Fibroblast of lung (primary cell): ENCODE measurements around the gene BCAR3. TPM values are rescaled to one million over a fixed set of nuclear protein-coding genes. Genes with fewer than 3 reads are reported as not detected.

Experiments
- DNase-seq, 2 donors: peaks; one replicate each; pipeline versions ENCODE4 v3.0.0 to v3.0.0-alpha.2; 2010; ENCODE audit warnings: low read depth in 2 of 2
- H2AFZ ChIP-seq: 2 replicates; pipeline ENCODE4 v1.5.1; 2012; ENCODE audit warnings: low read length, control low read depth, inconsistent platforms
- H3K27ac ChIP-seq: 2 replicates; pipeline ENCODE4 v1.5.1; 2011; ENCODE audit warnings: low read length, control low read depth; ENCODE audit not compliant: insufficient read depth
- H3K27me3 ChIP-seq: 2 replicates; pipeline ENCODE4 v1.5.1; 2011; ENCODE audit warnings: mild to moderate bottlenecking, low read length; ENCODE audit not compliant: control insufficient read depth, insufficient read depth
- H3K36me3 ChIP-seq: 2 replicates; pipeline ENCODE4 v1.5.1; 2011; ENCODE audit warnings: low read length; ENCODE audit not compliant: control insufficient read depth, insufficient read depth
- H3K4me1 ChIP-seq: 2 replicates; pipeline ENCODE4 v1.5.1; 2011; ENCODE audit warnings: low read length; ENCODE audit not compliant: control insufficient read depth, insufficient read depth; ENCODE audit errors: extremely low read depth
- H3K4me2 ChIP-seq: 2 replicates; pipeline ENCODE4 v1.5.1; 2011; ENCODE audit warnings: low read length, control low read depth; ENCODE audit not compliant: insufficient read depth; ENCODE audit errors: extremely low read depth
- H3K4me3 ChIP-seq, 4 experiments: fragments of 200-600 bp in 1 of 4; sonication (generic) in 1 of 4; replicated peaks in 1 of 4; 2 replicates each; pipeline ENCODE4 v1.5.1; 2011 to 2016; ENCODE audit warnings: low read length in 4 of 4, low read depth in 3 of 4, mild to moderate bottlenecking in 3 of 4, control low read depth in 2 of 4, inconsistent platforms in 1 of 4, mixed read lengths in 1 of 4; ENCODE audit not compliant: insufficient read depth in 1 of 4; ENCODE audit errors: control extremely low read depth in 1 of 4
- H3K79me2 ChIP-seq: 2 replicates; pipeline ENCODE4 v1.5.1; 2012; ENCODE audit warnings: mild to moderate bottlenecking, low read length, inconsistent platforms; ENCODE audit not compliant: control insufficient read depth, insufficient read depth
- H3K9ac ChIP-seq: 2 replicates; pipeline ENCODE4 v1.5.1; 2011; ENCODE audit warnings: mild to moderate bottlenecking, low read length, control low read depth; ENCODE audit not compliant: insufficient read depth
- H3K9me3 ChIP-seq: 2 replicates; pipeline ENCODE4 v1.5.1; 2012; ENCODE audit warnings: low read depth, low read length; ENCODE audit not compliant: control insufficient read depth, insufficient read depth
- H4K20me1 ChIP-seq: 2 replicates; pipeline ENCODE4 v1.5.1; 2011; ENCODE audit warnings: low read length; ENCODE audit not compliant: control insufficient read depth, insufficient read depth; ENCODE audit errors: extremely low read depth
- CTCF ChIP-seq, 2 donors: IDR thresholded peaks in 1 of 2; conservative IDR thresholded peaks in 1 of 2; 1 replicate in 1 of 2; 2 replicates in 1 of 2; pipeline ENCODE4 v1.5.1; 2011 to 2012; ENCODE audit warnings: low read length in 2 of 2, control low read depth in 1 of 2, inconsistent platforms in 1 of 2, low read depth in 1 of 2, mild to moderate bottlenecking in 1 of 2
- EZH2 ChIP-seq: IDR thresholded peaks from 2 replicates; pipeline ENCODE4 v1.5.1; 2012; ENCODE audit warnings: low read length, control low read depth, mild to moderate bottlenecking; ENCODE audit errors: missing control alignments
- polyA plus RNA-seq, 2 donors: library from polyadenylated mRNA; depleted of rRNA in 1 of 2; stranded (reverse) in 1 of 2; unstranded in 1 of 2; fragments of >200 nt; gene quantifications; 2 replicates each; pipeline ENCODE4 v1.2.1, GENCODE V29; 2011 to 2012; ENCODE audit warnings: missing spikeins in 1 of 2
- total RNA-seq: library from RNA; depleted of rRNA; stranded (reverse); fragments of >200 nt; gene quantifications from 2 replicates; pipeline ENCODE4 v1.2.1, GENCODE V29; 2014

Gene BCAR3
- total and polyA plus RNA-seq, 2 donors (not counting 1 experiment from before 2014, with no cell fraction given), result 12.6 to 35.2 TPM

GRCh38 chr1:93616996-93617669 is 64.5 kb downstream of the BCAR3 start:
- Histone ChIP-seq H3K79me2 (peaks cover 88% of the 10 kb centered on the region), H2AFZ (no peak overlapping the region), H3K9ac (no peak overlapping the region), H3K36me3 (peaks cover 3% of the 10 kb centered on the region), H4K20me1 (no peaks in the 10 kb centered on the region), H3K9me3 (no peaks in the 10 kb centered on the region), H3K4me2 (no peak overlapping the region), H3K27ac (no peak overlapping the region), H3K4me3 (no peak overlapping the region), H3K4me1 (peaks cover 41% of the 10 kb centered on the region), H3K27me3 (no peaks in the 10 kb centered on the region)
- TF ChIP-seq EZH2, result no peak
- TF ChIP-seq CTCF (conservative IDR thresholded peaks at IDR 0.05 in 1 of 2, IDR thresholded peaks at IDR 0.05 in 1 of 2; ENCODE audit: low read depth in 1 of 2, low read length in 2 of 2), result no peak
- DNase-seq, result peak in 1 of 2 donors; percentile 44

- H2AFZ ChIP-seq, result no peak overlapping the region
- H3K27me3 ChIP-seq, result no peaks in the 10 kb centered on the region
- H3K27ac ChIP-seq, result no peak overlapping the region
- H3K9me3 ChIP-seq, result no peaks in the 10 kb centered on the region
- no peak overlapping the region for H3K4me3 ChIP-seq
- H3K79me2 ChIP-seq, result peaks cover 90% of the 10 kb centered on the region
- H3K4me2 ChIP-seq, result no peak overlapping the region
- peaks cover 40% of the 10 kb centered on the region for H3K4me1 ChIP-seq
- no peak overlapping the region for H3K9ac ChIP-seq
- peaks cover 3% of the 10 kb centered on the region for H3K36me3 ChIP-seq
- no peak for TF ChIP-seq EZH2
- TF ChIP-seq CTCF (conservative IDR thresholded peaks at IDR 0.05 in 1 of 2, IDR thresholded peaks at IDR 0.05 in 1 of 2; ENCODE audit: low read depth in 1 of 2, low read length in 2 of 2), result no peak
- peak in 1 of 2 donors; percentile 36 for DNase-seq
- H4K20me1 ChIP-seq, result no peaks in the 10 kb centered on the region
Observed at GRCh38 chr1:93616221-93616995, 65.2 kb downstream of the BCAR3 start.

GRCh38 chr1:93615582-93616150 is 66.0 kb downstream of the BCAR3 start:
- Histone ChIP-seq H3K4me2 (no peak overlapping the region), H3K36me3 (peaks cover 3% of the 10 kb centered on the region), H3K27me3 (no peaks in the 10 kb centered on the region), H3K4me3 (no peak overlapping the region), H2AFZ (no peak overlapping the region), H3K9ac (no peak overlapping the region), H3K79me2 (peaks cover 90% of the 10 kb centered on the region), H4K20me1 (no peaks in the 10 kb centered on the region), H3K27ac (peak overlapping the region; percentile 47), H3K9me3 (no peaks in the 10 kb centered on the region), H3K4me1 (peaks cover 38% of the 10 kb centered on the region)
- DNase-seq, result peak; percentile 48 to 94
- TF ChIP-seq CTCF (conservative IDR thresholded peaks at IDR 0.05 in 1 of 2, IDR thresholded peaks at IDR 0.05 in 1 of 2; ENCODE audit: low read depth in 1 of 2, low read length in 2 of 2), result no peak
- no peak for TF ChIP-seq EZH2
